ENCODE data around the gene CD300A. TPM values are rescaled to one million over a fixed set of nuclear protein-coding genes. Genes with fewer than 3 reads are reported as not detected.

The CD300A gene
- total RNA-seq, 1 experiment from 2014 or later = 0.71 TPM

DNA sequence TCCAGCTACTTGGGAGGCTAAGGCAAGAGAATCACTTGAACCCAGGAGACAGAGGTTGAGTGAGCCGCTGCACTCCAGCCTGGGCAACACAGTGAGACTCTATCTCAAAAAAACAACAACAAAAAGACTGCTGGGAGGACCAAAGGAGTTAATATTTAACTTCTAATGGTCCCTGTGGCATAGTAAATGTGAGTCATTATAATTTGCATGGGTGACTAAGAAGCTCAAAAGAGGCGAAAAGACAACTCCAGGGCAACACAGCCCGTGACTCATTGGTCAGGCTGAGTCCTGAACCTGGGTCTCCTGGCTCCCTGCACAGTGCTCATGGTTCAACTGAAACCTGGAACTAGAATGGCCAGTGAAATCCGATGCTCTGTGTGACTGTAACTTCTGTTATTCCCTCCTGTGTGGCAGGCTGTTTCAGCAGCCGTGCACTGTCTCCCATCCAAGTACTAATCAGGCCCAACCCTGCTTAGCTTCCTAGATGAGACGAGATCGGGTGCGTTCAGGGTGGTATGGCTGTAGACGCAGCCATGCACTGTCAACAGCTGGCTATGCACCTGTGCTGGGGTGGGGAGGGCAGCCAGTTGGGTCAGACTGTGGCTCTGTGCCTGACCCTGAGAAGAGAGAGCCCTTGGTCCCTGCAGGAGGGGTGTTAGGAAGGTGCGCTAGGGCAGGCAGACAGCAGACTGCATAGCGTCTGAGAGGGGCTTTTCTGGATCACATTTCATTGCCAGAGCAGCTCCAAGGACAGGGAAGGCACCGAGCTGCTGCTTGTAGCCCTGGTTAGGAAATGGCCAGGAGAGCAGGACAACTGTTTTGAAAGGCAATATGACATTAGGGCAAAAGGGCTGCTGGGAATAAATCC is 49.0 kb upstream of the CD300A start:
- H3K4me1 ChIP-seq (ENCODE audit: control insufficient read depth in 1 of 2, insufficient read depth in 2 of 2, low read length in 2 of 2) = peaks cover 36 to 51% of the 10 kb centered on the region in 2 experiments
- H3K36me3 ChIP-seq (ENCODE audit: control insufficient read depth in 1 of 2, insufficient read depth in 2 of 2, low read length in 2 of 2) = no peaks in the 10 kb centered on the region
- H3K79me2 ChIP-seq (ENCODE audit: insufficient read depth, low read length) = no peaks in the 10 kb centered on the region
- H2AFZ ChIP-seq (ENCODE audit: low read depth, low read length, poor library complexity, severe bottlenecking) = peak overlapping the region; percentile 62
- no TSS peak for BruUV-seq (replicated peaks)
- H3K4me3 ChIP-seq (replicated peaks in 1 of 2; ENCODE audit: low read depth in 1 of 2, low read length in 2 of 2) = peak overlapping the region; percentile 23 to 52
- POLR2A ChIA-PET = interaction anchor here (0.8 to 1.9 kb wide), 5 partner anchors 10 to 37 kb away, joined by 3 to 10 read pairs (median 3); no protein-coding TSS in a partner anchor
- peak overlapping the region; percentile 62 for H3K27ac ChIP-seq (ENCODE audit: low read depth, low read length)
- ATAC-seq (peak; percentile 95), DNase-seq (ENCODE audit: low read depth, low spot score) (peak; percentile 98)
- H3K9ac ChIP-seq (ENCODE audit: low read length) = peak overlapping the region; percentile 37
- CTCF ChIA-PET = interaction anchor here (0.7 to 1.6 kb wide), 11 partner anchors 13 to 76 kb away, joined by 3 to 9 read pairs (median 3); no protein-coding TSS in a partner anchor
- H3K9me3 ChIP-seq (ENCODE audit: control insufficient read depth in 1 of 2, insufficient read depth in 1 of 2, low read depth in 1 of 2, low read length in 2 of 2) = no peaks in the 10 kb centered on the region
- H3K4me2 ChIP-seq (ENCODE audit: low read length) = peak overlapping the region; percentile 88
- H3K27me3 ChIP-seq (ENCODE audit: insufficient read depth, low read length) = no peaks in the 10 kb centered on the region
- no peaks in the 10 kb centered on the region for H4K20me1 ChIP-seq (ENCODE audit: insufficient read depth)
- intact Hi-C loops (cut with micrococcal nuclease) = loop anchor here (1.0 to 2.0 kb wide), 2 partner anchors 13 to 26 kb away; no protein-coding TSS in a partner anchor
- H3K9me2 ChIP-seq (ENCODE audit: insufficient read depth) = no peaks in the 10 kb centered on the region
- RAD21 ChIA-PET (ENCODE audit: low non-redundant PET in 1 of 2, low total read pairs in 2 of 2, uncharacterized antibody in 2 of 2, unreplicated experiment in 2 of 2) = interaction anchor here (0.6 to 1.6 kb wide), 4 partner anchors 13 to 38 kb away, joined by 3 to 6 read pairs (median 4); no protein-coding TSS in a partner anchor
- TF ChIP-seq CEBPB (IDR thresholded peaks at IDR 0.05; ENCODE audit: low read depth) (no peak), ELF1 (IDR thresholded peaks at IDR 0.05; ENCODE audit: borderline replicate concordance, low read depth) (no peak), SIN3A (IDR thresholded peaks at IDR 0.05; ENCODE audit: low read depth) (no peak; the same call in none of the 2 replicates), SRF (IDR thresholded peaks at IDR 0.05; ENCODE audit: low read depth) (peak; percentile 90), POLR2AphosphoS5 (IDR thresholded peaks at IDR 0.05; ENCODE audit: low read depth, low read length) (peak; percentile 78), ZFX (IDR thresholded peaks at IDR 0.05) (no peak), TCF7L2 (IDR thresholded peaks at IDR 0.05; ENCODE audit: borderline replicate concordance, extremely low read depth, insufficient read depth, insufficient read length) (peak; percentile 47), YY1 (IDR thresholded peaks at IDR 0.05; ENCODE audit: extremely low read depth, insufficient replicate concordance, low read depth, low read length) (peak; percentile 21), CBX3 (IDR thresholded peaks at IDR 0.05; ENCODE audit: low read depth) (peak; percentile 100), RAD21 (IDR thresholded peaks at IDR 0.05; ENCODE audit: low read depth) (peak; percentile 46), JUND (IDR thresholded peaks at IDR 0.05) (peak; percentile 99), EGR1 (IDR thresholded peaks at IDR 0.05; ENCODE audit: low read depth) (no peak; the same call in 1 of the 2 replicates), SP1 (IDR thresholded peaks at IDR 0.05; ENCODE audit: low read depth) (peak; percentile 96), POLR2A (IDR thresholded peaks at IDR 0.05; ENCODE audit: borderline replicate concordance, extremely low read depth, insufficient read depth, insufficient read length) (no peak), EZH2phosphoT487 (IDR thresholded peaks at IDR 0.05; ENCODE audit: borderline replicate concordance) (no peak)
- TF ChIP-seq, protein P1, sequence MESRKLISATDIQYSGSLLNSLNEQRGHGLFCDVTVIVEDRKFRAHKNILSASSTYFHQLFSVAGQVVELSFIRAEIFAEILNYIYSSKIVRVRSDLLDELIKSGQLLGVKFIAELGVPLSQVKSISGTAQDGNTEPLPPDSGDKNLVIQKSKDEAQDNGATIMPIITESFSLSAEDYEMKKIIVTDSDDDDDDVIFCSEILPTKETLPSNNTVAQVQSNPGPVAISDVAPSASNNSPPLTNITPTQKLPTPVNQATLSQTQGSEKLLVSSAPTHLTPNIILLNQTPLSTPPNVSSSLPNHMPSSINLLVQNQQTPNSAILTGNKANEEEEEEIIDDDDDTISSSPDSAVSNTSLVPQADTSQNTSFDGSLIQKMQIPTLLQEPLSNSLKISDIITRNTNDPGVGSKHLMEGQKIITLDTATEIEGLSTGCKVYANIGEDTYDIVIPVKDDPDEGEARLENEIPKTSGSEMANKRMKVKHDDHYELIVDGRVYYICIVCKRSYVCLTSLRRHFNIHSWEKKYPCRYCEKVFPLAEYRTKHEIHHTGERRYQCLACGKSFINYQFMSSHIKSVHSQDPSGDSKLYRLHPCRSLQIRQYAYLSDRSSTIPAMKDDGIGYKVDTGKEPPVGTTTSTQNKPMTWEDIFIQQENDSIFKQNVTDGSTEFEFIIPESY (IDR thresholded peaks at IDR 0.05; ENCODE audit: extremely low read depth, insufficient replicate concordance, low read length) = peak; percentile 55
- TF ChIP-seq, protein P2, sequence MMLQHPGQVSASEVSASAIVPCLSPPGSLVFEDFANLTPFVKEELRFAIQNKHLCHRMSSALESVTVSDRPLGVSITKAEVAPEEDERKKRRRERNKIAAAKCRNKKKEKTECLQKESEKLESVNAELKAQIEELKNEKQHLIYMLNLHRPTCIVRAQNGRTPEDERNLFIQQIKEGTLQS (IDR thresholded peaks at IDR 0.05) = no peak; the same call in 1 of the 2 replicates
- TF ChIP-seq, protein P3, sequence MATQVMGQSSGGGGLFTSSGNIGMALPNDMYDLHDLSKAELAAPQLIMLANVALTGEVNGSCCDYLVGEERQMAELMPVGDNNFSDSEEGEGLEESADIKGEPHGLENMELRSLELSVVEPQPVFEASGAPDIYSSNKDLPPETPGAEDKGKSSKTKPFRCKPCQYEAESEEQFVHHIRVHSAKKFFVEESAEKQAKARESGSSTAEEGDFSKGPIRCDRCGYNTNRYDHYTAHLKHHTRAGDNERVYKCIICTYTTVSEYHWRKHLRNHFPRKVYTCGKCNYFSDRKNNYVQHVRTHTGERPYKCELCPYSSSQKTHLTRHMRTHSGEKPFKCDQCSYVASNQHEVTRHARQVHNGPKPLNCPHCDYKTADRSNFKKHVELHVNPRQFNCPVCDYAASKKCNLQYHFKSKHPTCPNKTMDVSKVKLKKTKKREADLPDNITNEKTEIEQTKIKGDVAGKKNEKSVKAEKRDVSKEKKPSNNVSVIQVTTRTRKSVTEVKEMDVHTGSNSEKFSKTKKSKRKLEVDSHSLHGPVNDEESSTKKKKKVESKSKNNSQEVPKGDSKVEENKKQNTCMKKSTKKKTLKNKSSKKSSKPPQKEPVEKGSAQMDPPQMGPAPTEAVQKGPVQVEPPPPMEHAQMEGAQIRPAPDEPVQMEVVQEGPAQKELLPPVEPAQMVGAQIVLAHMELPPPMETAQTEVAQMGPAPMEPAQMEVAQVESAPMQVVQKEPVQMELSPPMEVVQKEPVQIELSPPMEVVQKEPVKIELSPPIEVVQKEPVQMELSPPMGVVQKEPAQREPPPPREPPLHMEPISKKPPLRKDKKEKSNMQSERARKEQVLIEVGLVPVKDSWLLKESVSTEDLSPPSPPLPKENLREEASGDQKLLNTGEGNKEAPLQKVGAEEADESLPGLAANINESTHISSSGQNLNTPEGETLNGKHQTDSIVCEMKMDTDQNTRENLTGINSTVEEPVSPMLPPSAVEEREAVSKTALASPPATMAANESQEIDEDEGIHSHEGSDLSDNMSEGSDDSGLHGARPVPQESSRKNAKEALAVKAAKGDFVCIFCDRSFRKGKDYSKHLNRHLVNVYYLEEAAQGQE (IDR thresholded peaks at IDR 0.05; ENCODE audit: low read depth) = no peak
- TF ChIP-seq, protein P4, sequence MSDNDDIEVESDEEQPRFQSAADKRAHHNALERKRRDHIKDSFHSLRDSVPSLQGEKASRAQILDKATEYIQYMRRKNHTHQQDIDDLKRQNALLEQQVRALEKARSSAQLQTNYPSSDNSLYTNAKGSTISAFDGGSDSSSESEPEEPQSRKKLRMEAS (IDR thresholded peaks at IDR 0.05) = peak; percentile 85
